Stimulated activated CD4-positive, alpha-beta T cell treated with anti-CD3 and anti-CD28 coated beads, Interleukin-1b, Interleukin-23, amount 100 ng/mL, for 4 hours (primary cell): ENCODE results near the gene CEP85.

Experiments used
- DNase-seq, 2 donors: peaks; one replicate each; pipeline ENCODE4 v3.0.0-alpha.2; 2020; ENCODE audit warnings: low read depth in 2 of 2

CEP85 gene

GRCh38 chr1:26233903-26234643 lies at the start of gene CEP85:
Gene CEP85 (plus strand): TSS chr1:26234200. CDS start chr1:26239784, 5,584 bp downstream.
- peak; percentile 95 to 98 for DNase-seq

- no peak for DNase-seq
These were observed 49.1 kb upstream of the CEP85 start for GRCh38 chr1:26184883-26185282.

- DNase-seq: no peak
These were observed 46.1 kb upstream of the CEP85 start for GRCh38 chr1:26187882-26188281.

- no peak for DNase-seq
These were observed 45.5 kb upstream of the CEP85 start for GRCh38 chr1:26188477-26188876.

- DNase-seq: no peak
These were observed 44.7 kb upstream of the CEP85 start for GRCh38 chr1:26189331-26189730.

GRCh38 chr1:26189751-26190275 lies 44.2 kb upstream of the CEP85 start:
- no peak for DNase-seq

- DNase-seq: no peak
These were observed 43.5 kb upstream of the CEP85 start, which contains the start of gene CATSPER4 for GRCh38 chr1:26190373-26190987. Gene CATSPER4 (plus strand): TSS chr1:26190602. CDS start chr1:26190628, 26 bp downstream.

GRCh38 chr1:26191739-26192138 lies 42.3 kb upstream of the CEP85 start:
- DNase-seq: no peak

- DNase-seq: no peak
These were observed 38.2 kb upstream of the CEP85 start for GRCh38 chr1:26195805-26196204.

GRCh38 chr1:26197301-26197700 lies 36.7 kb upstream of the CEP85 start:
- no peak for DNase-seq

GRCh38 chr1:26197813-26198212 lies 36.2 kb upstream of the CEP85 start:
- no peak for DNase-seq

GRCh38 chr1:26200413-26200812 lies 33.6 kb upstream of the CEP85 start:
- no peak for DNase-seq

GRCh38 chr1:26203642-26204318 lies 30.2 kb upstream of the CEP85 start:
- DNase-seq: no peak

GRCh38 chr1:26210147-26210870 lies 23.7 kb upstream of the CEP85 start:
- DNase-seq: no peak

- no peak for DNase-seq
These were observed 21.3 kb upstream of the CEP85 start for GRCh38 chr1:26212726-26213125.

GRCh38 chr1:26213335-26213905 lies 20.6 kb upstream of the CEP85 start:
- DNase-seq: no peak

GRCh38 chr1:26215246-26215645 lies 18.8 kb upstream of the CEP85 start:
- no peak for DNase-seq

- no peak for DNase-seq
These were observed 15.0 kb upstream of the CEP85 start for GRCh38 chr1:26218906-26219494.

GRCh38 chr1:26220199-26220912 lies 13.6 kb upstream of the CEP85 start:
- DNase-seq: no peak

- no peak for DNase-seq
These were observed 12.9 kb upstream of the CEP85 start for GRCh38 chr1:26221094-26221493.
